HCT116 (cell line): Measurements from ENCODE around the gene CFAP61. TPM values are rescaled to one million over a fixed set of nuclear protein-coding genes. Genes with fewer than 3 reads are reported as not detected.

Experiments
- ATAC-seq: fragments of 200-7000 bp; cut with Tn5 transposase; 2 replicates; pipeline ENCODE4 v1.9.1; 2020; ENCODE audit warnings: mild to moderate bottlenecking, moderate library complexity
- BruUV-seq: library from RNA; stranded (reverse); fragments of 400-500 nt; replicated peaks from 2 replicates; lab custom pipeline; 2021; lab: Mats Ljungman, UMichigan
- CTCF ChIA-PET: fragments of 300-600 bp; sonication (Branson Sonifier 250); formaldehyde crosslinking; loops from one replicate; lab custom pipeline; 2021; ENCODE audit warnings: antibody characterized with exemption; lab: Charles Lee
- POLR2A ChIA-PET: fragments of 300-600, 350-600 bp; sonication (Branson Sonifier 250); formaldehyde crosslinking; loops from one replicate; lab custom pipeline; 2021; ENCODE audit warnings: antibody characterized with exemption; lab: Charles Lee
- RAD21 ChIA-PET, 2 experiments: fragments of 300-600 bp; sonication (Branson Sonifier 250); formaldehyde crosslinking; loops; one replicate each; lab custom pipeline; 2023; ENCODE audit warnings: low total read pairs in 2 of 2; ENCODE audit not compliant: uncharacterized antibody in 2 of 2, unreplicated experiment in 2 of 2, low non-redundant PET in 1 of 2; lab: Charles Lee
- DNase-seq: peaks from one replicate; pipeline ENCODE4 v3.0.0-alpha.2; 2010; ENCODE audit warnings: low read depth, low spot score
- H2AFZ ChIP-seq: fragments of 200-600 bp; shearing (Covaris generic), sonication (generic); 2 replicates; pipeline ENCODE4 v1.6.1; 2017; ENCODE audit warnings: low read depth, mixed run types, mixed read lengths, antibody characterized with exemption, low read length; ENCODE audit not compliant: poor library complexity, severe bottlenecking
- H3K27ac ChIP-seq: 2 replicates; pipeline ENCODE4 v1.5.1; 2012; ENCODE audit warnings: low read depth, low read length
- H3K27me3 ChIP-seq: fragments of 200-600 bp; sonication (generic); 2 replicates; pipeline ENCODE4 v1.6.1; 2016; ENCODE audit warnings: mixed run types, low read length, mixed read lengths; ENCODE audit not compliant: insufficient read depth
- H3K36me3 ChIP-seq, 2 experiments: fragments of 200-500 bp in 1 of 2; fragments of 200-600 bp in 1 of 2; sonication (Bioruptor generic) in 1 of 2; sonication (generic) in 1 of 2; 2 replicates each; pipeline versions ENCODE4 v1.5.1 to v1.6.1; 2014 to 2016; ENCODE audit warnings: low read length in 2 of 2, inconsistent platforms in 1 of 2, mixed read lengths in 1 of 2, mixed run types in 1 of 2; ENCODE audit not compliant: insufficient read depth in 2 of 2, control insufficient read depth in 1 of 2
- H3K4me1 ChIP-seq, 2 experiments: fragments of 200-600 bp in 1 of 2; sonication (generic) in 1 of 2; 2 replicates each; pipeline versions ENCODE4 v1.5.1 to v1.6.1; 2012 to 2017; ENCODE audit warnings: low read length in 2 of 2, inconsistent platforms in 1 of 2, mild to moderate bottlenecking in 1 of 2, mixed read lengths in 1 of 2, mixed run types in 1 of 2, moderate library complexity in 1 of 2; ENCODE audit not compliant: insufficient read depth in 2 of 2, control insufficient read depth in 1 of 2
- H3K4me2 ChIP-seq: fragments of 200-600 bp; sonication (generic); 2 replicates; pipeline ENCODE4 v1.6.1; 2017; ENCODE audit warnings: mixed run types, low read length, mixed read lengths
- H3K4me3 ChIP-seq, 2 experiments: fragments of 200-600 bp in 1 of 2; sonication (generic) in 1 of 2; replicated peaks in 1 of 2; 2 replicates each; pipeline ENCODE4 v1.5.1; 2011 to 2016; ENCODE audit warnings: low read length in 2 of 2, control low read depth in 1 of 2, low read depth in 1 of 2, mild to moderate bottlenecking in 1 of 2, mixed read lengths in 1 of 2, mixed run types in 1 of 2
- H3K79me2 ChIP-seq: fragments of 200-600 bp; sonication (generic); 2 replicates; pipeline ENCODE4 v1.6.1; 2017; ENCODE audit warnings: mild to moderate bottlenecking, mixed run types, low read length, moderate library complexity, mixed read lengths; ENCODE audit not compliant: insufficient read depth
- H3K9ac ChIP-seq: fragments of 200-600 bp; sonication (generic); 2 replicates; pipeline ENCODE4 v1.6.1; 2016; ENCODE audit warnings: low read length, mixed read lengths
- H3K9me2 ChIP-seq: fragments of 200-600 bp; sonication (generic), shearing (Covaris generic); 2 replicates; pipeline ENCODE4 v1.6.1; 2017; ENCODE audit warnings: mixed run types, mild to moderate bottlenecking, moderate library complexity; ENCODE audit not compliant: insufficient read depth
- H3K9me3 ChIP-seq, 2 experiments: fragments of 200-500 bp in 1 of 2; fragments of 200-600 bp in 1 of 2; sonication (Bioruptor generic) in 1 of 2; sonication (generic) in 1 of 2; 2 replicates each; pipeline ENCODE4 v1.6.1; 2014 to 2017; ENCODE audit warnings: low read length in 2 of 2, mixed read lengths in 2 of 2, inconsistent platforms in 1 of 2, low read depth in 1 of 2, mild to moderate bottlenecking in 1 of 2, mixed run types in 1 of 2, moderate library complexity in 1 of 2; ENCODE audit not compliant: control insufficient read depth in 1 of 2, insufficient read depth in 1 of 2
- H4K20me1 ChIP-seq: fragments of 200-600 bp; sonication (generic), shearing (Covaris generic); 2 replicates; pipeline ENCODE4 v1.6.1; 2017; ENCODE audit warnings: mixed run types, mild to moderate bottlenecking, moderate library complexity; ENCODE audit not compliant: insufficient read depth
- CBX3 ChIP-seq: IDR thresholded peaks from 2 replicates; pipeline ENCODE4 v1.6.1; 2012; ENCODE audit warnings: low read depth
- CTCF ChIP-seq, 3 experiments: fragments of 200-600 bp in 1 of 3; sonication (generic) in 1 of 3; IDR thresholded peaks in 2 of 3; conservative IDR thresholded peaks in 1 of 3; 2 replicates each; pipeline ENCODE4 v1.5.1; 2012 to 2017; ENCODE audit warnings: low read depth in 2 of 3, low read length in 2 of 3, antibody characterized with exemption in 1 of 3, borderline replicate concordance in 1 of 3, control low read depth in 1 of 3, mild to moderate bottlenecking in 1 of 3, mixed read lengths in 1 of 3, mixed run types in 1 of 3, moderate library complexity in 1 of 3; ENCODE audit not compliant: insufficient read depth in 1 of 3
- EZH2 ChIP-seq: fragments of 200-600 bp; sonication (generic); IDR thresholded peaks from 2 replicates; pipeline ENCODE4 v1.6.1; 2017; ENCODE audit warnings: antibody characterized with exemption, mixed run types
- EZH2phosphoT487 ChIP-seq: fragments of 200-600 bp; IDR thresholded peaks from 2 replicates; pipeline ENCODE4 v1.6.1; 2018; ENCODE audit warnings: antibody characterized with exemption, borderline replicate concordance
- FOSL1 ChIP-seq: IDR thresholded peaks from 2 replicates; pipeline ENCODE4 v1.6.1; 2012; ENCODE audit warnings: low read depth
- MAX ChIP-seq: IDR thresholded peaks from 2 replicates; pipeline ENCODE4 v1.6.1; 2012
- POLR2A ChIP-seq: IDR thresholded peaks from 2 replicates; pipeline ENCODE4 v1.7.0; 2011; ENCODE audit warnings: borderline replicate concordance; ENCODE audit not compliant: insufficient read depth, insufficient read length; ENCODE audit errors: extremely low read depth
- RAD21 ChIP-seq: IDR thresholded peaks from 2 replicates; pipeline ENCODE4 v1.6.1; 2012; ENCODE audit warnings: low read depth, mild to moderate bottlenecking
- SIN3A ChIP-seq: IDR thresholded peaks from 2 replicates; pipeline ENCODE4 v1.6.1; 2012; ENCODE audit warnings: low read depth
- SP1 ChIP-seq: IDR thresholded peaks from 2 replicates; pipeline ENCODE4 v1.6.1; 2012; ENCODE audit warnings: low read depth
- ZNF274 ChIP-seq: fragments of 200-500 bp; sonication (Bioruptor generic); IDR thresholded peaks from 2 replicates; pipeline ENCODE4 v1.6.1; 2014; ENCODE audit warnings: mild to moderate bottlenecking, low read depth, low read length, inconsistent platforms
- intact Hi-C: fragments of 100-400 bp; cut with micrococcal nuclease; formaldehyde crosslinking; loops from 2 replicates; pipeline ENCODE4 v1.10.0; 2022
- total RNA-seq: library from RNA; stranded (reverse); gene quantifications from one replicate; pipeline ENCODE4 v1.2.1, GENCODE V29; 2021; ENCODE audit not compliant: unreplicated experiment

Gene CFAP61
- total RNA-seq, 1 experiment from 2014 or later = 1.7 TPM

GRCh38 chr20:20227013-20227571, 174.8 kb downstream of the CFAP61 start:
- no peaks in the 10 kb centered on the region for H3K9me2 ChIP-seq

More at GRCh38 chr20:20227013-20227571, 174.8 kb downstream of the CFAP61 start:
- CTCF ChIA-PET = no interaction called here
- no peak overlapping the region for H2AFZ ChIP-seq
- POLR2A ChIA-PET = no interaction called here
- DNase-seq = no peak
- no peaks in the 10 kb centered on the region for H3K4me1 ChIP-seq
- no peak overlapping the region for H3K9ac ChIP-seq
- no peak overlapping the region for H3K27ac ChIP-seq
- intact Hi-C loops = no loop called here
- RAD21 ChIA-PET = no interaction called here
- peaks cover 22% of the 10 kb centered on the region for H3K27me3 ChIP-seq
- H3K79me2 ChIP-seq = no peaks in the 10 kb centered on the region
- ATAC-seq = no peak
- H4K20me1 ChIP-seq = no peaks in the 10 kb centered on the region
- no peak overlapping the region for H3K4me2 ChIP-seq
- H3K9me3 ChIP-seq = 0 out of 4 replicates have a peak, but pooled peaks cover 0 to 4% of the 10 kb centered on the region in 2 experiments
- no peak for TF ChIP-seq ZNF274
- no peak for TF ChIP-seq SP1
- no peak for TF ChIP-seq CTCF (IDR thresholded peaks at IDR 0.05 in 2 of 3, conservative IDR thresholded peaks at IDR 0.05 in 1 of 3; ENCODE audit: borderline replicate concordance in 1 of 3, insufficient read depth in 1 of 3, low read depth in 2 of 3, low read length in 2 of 3)
- TF ChIP-seq MAX = no peak
- TF ChIP-seq SIN3A = no peak
- TF ChIP-seq CBX3 = no peak
- TF ChIP-seq EZH2phosphoT487 = no peak
- TF ChIP-seq RAD21 = no peak
- TF ChIP-seq POLR2A = no peak
- no peak for TF ChIP-seq EZH2
- no peak for TF ChIP-seq FOSL1
- no TSS peak for BruUV-seq
- H3K36me3 ChIP-seq = no peaks in the 10 kb centered on the region
- no peak overlapping the region for H3K4me3 ChIP-seq
